ENCODE measurements around the gene PIAS2.

Gene PIAS2

GRCh38 chr18:46756559-46757201, 160.6 kb downstream of the PIAS2 start, which contains the start of gene ST8SIA5:
ST8SIA5 (minus strand) TSS chr18:46757053; CDS start chr18:46756508, 545 bp downstream.
- DNase-seq = no peak

- DNase-seq = no peak
Observed at GRCh38 chr18:46756025-46756558, 161.2 kb downstream of the PIAS2 start.

GRCh38 chr18:46755315-46756024, 161.8 kb downstream of the PIAS2 start:
- no peak for DNase-seq

GRCh38 chr18:46754661-46755292, 162.5 kb downstream of the PIAS2 start:
- DNase-seq = no peak

GRCh38 chr18:46754188-46754587, 163.1 kb downstream of the PIAS2 start:
- DNase-seq = no peak

Data from fibroblast of skin of right quadriceps (primary cell).